ENCODE measurements around the gene METTL5.

DNA sequence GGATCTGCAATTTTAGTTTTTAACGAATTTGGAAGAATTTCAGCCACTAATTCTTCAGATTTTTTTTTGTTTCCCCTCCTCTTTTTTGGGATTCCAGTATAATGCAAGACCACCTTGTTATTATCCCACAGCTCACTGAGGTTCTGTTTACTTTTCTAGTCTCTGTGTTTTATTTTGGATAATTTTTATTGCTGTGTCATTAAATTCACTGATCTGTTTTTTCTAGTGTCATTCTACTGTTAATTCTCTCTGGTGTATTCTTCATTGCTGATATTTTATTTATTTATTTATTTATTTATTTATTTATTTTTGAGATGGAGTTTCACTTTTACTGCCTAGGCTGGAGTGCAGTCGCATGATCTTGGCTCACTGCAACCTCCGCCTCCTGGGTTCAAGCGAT lies 34.7 kb upstream of the METTL5 start:
- TF ChIP-seq, protein P1, sequence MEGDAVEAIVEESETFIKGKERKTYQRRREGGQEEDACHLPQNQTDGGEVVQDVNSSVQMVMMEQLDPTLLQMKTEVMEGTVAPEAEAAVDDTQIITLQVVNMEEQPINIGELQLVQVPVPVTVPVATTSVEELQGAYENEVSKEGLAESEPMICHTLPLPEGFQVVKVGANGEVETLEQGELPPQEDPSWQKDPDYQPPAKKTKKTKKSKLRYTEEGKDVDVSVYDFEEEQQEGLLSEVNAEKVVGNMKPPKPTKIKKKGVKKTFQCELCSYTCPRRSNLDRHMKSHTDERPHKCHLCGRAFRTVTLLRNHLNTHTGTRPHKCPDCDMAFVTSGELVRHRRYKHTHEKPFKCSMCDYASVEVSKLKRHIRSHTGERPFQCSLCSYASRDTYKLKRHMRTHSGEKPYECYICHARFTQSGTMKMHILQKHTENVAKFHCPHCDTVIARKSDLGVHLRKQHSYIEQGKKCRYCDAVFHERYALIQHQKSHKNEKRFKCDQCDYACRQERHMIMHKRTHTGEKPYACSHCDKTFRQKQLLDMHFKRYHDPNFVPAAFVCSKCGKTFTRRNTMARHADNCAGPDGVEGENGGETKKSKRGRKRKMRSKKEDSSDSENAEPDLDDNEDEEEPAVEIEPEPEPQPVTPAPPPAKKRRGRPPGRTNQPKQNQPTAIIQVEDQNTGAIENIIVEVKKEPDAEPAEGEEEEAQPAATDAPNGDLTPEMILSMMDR (IDR thresholded peaks at IDR 0.05), result no peak
- TF ChIP-seq POLR2A (IDR thresholded peaks at IDR 0.05), result no peak
